H1 (cell line): Measurements from ENCODE around the gene GTF2IRD1. TPM values are rescaled to one million over a fixed set of nuclear protein-coding genes. Genes with fewer than 3 reads are reported as not detected.

Experiments used
- CTCF ChIA-PET: fragments of 300-600 bp; sonication (Branson Sonifier 250); formaldehyde crosslinking; loops from one replicate; lab custom pipeline; 2021; ENCODE audit not compliant: partially characterized antibody; lab: Charles Lee
- POLR2A ChIA-PET: fragments of 300-600 bp; sonication (Branson Sonifier 250); formaldehyde crosslinking; loops from one replicate; lab custom pipeline; 2021; ENCODE audit warnings: inconsistent platforms; ENCODE audit not compliant: partially characterized antibody; lab: Charles Lee
- DNase-seq, 2 experiments: peaks; one replicate each; pipeline versions ENCODE4 v3.0.0 to v3.0.0-alpha.2; 2010 to 2022; ENCODE audit warnings: low spot score in 2 of 2, low read depth in 1 of 2, mixed read lengths in 1 of 2
- FAIRE-seq: peaks from 2 replicates; lab custom pipeline; 2011; peaks lifted over from hg19 to GRCh38; lab: Jason Lieb, UNC
- H2AFZ ChIP-seq: 2 replicates; pipeline ENCODE4 v1.8.1; 2012; ENCODE audit warnings: low read length, inconsistent platforms
- H2AK5ac ChIP-seq: 2 replicates; pipeline ENCODE4 v1.6.1; 2013; ENCODE audit warnings: low read depth, low read length
- H2BK120ac ChIP-seq: replicated peaks from 2 replicates; pipeline ENCODE3; 2013; ENCODE audit warnings: low read depth, low read length, inconsistent platforms
- H2BK12ac ChIP-seq: 2 replicates; pipeline ENCODE4 v1.6.1; 2013; ENCODE audit warnings: low read depth, low read length
- H2BK15ac ChIP-seq: 2 replicates; pipeline ENCODE4 v1.6.1; 2013; ENCODE audit warnings: low read length
- H2BK20ac ChIP-seq: 2 replicates; pipeline ENCODE4 v1.6.1; 2013; ENCODE audit warnings: low read length
- H2BK5ac ChIP-seq: 2 replicates; pipeline ENCODE4 v1.6.1; 2013; ENCODE audit warnings: low read depth, low read length
- H3K14ac ChIP-seq: 2 replicates; pipeline ENCODE4 v1.6.1; 2013; ENCODE audit warnings: inconsistent platforms; ENCODE audit not compliant: insufficient read length
- H3K18ac ChIP-seq: 2 replicates; pipeline ENCODE4 v1.6.1; 2013; ENCODE audit warnings: low read length; ENCODE audit errors: extremely low read depth
- H3K23ac ChIP-seq: 2 replicates; pipeline ENCODE4 v1.6.1; 2013; ENCODE audit warnings: inconsistent platforms; ENCODE audit not compliant: insufficient read length
- H3K23me2 ChIP-seq: 2 replicates; pipeline ENCODE4 v1.6.1; 2013; ENCODE audit warnings: low read depth, low read length
- H3K27ac ChIP-seq: 2 replicates; pipeline ENCODE4 v1.6.1; 2011; ENCODE audit warnings: low read depth, low read length, inconsistent platforms
- H3K27me3 ChIP-seq, 4 experiments: replicated peaks in 1 of 4; 1 replicate in 1 of 4; 2 replicates in 3 of 4; pipeline versions ENCODE4 v1.6.1 to v1.8.1; 2011 to 2013; ENCODE audit warnings: low read length in 3 of 4, mild to moderate bottlenecking in 3 of 4, inconsistent platforms in 2 of 4, mixed read lengths in 2 of 4, moderate library complexity in 1 of 4; ENCODE audit not compliant: control insufficient read depth in 3 of 4, insufficient read depth in 3 of 4; ENCODE audit errors: extremely low read depth in 1 of 4
- H3K36me3 ChIP-seq, 4 experiments: 2 replicates each; pipeline versions ENCODE4 v1.6.1 to v1.8.1; 2011 to 2013; ENCODE audit warnings: mild to moderate bottlenecking in 4 of 4, low read length in 3 of 4, moderate library complexity in 2 of 4, control low read depth in 1 of 4, inconsistent platforms in 1 of 4; ENCODE audit not compliant: insufficient read depth in 4 of 4, control insufficient read depth in 2 of 4
- H3K4ac ChIP-seq: replicated peaks from 2 replicates; pipeline ENCODE3; 2013; ENCODE audit warnings: low read length, low read depth, mixed read lengths, inconsistent platforms; ENCODE audit not compliant: insufficient read length
- H3K4me1 ChIP-seq, 4 experiments: replicated peaks in 1 of 4; 1 replicate in 1 of 4; 2 replicates in 3 of 4; pipeline versions ENCODE4 v1.6.1 to v1.8.1; 2011 to 2013; ENCODE audit warnings: low read length in 3 of 4, inconsistent platforms in 2 of 4, mixed read lengths in 1 of 4; ENCODE audit not compliant: insufficient read depth in 4 of 4, control insufficient read depth in 3 of 4
- H3K4me2 ChIP-seq, 2 experiments: 2 replicates each; pipeline versions ENCODE4 v1.6.1 to v1.8.1; 2011 to 2013; ENCODE audit warnings: low read depth in 2 of 2, low read length in 2 of 2, control low read depth in 1 of 2, inconsistent platforms in 1 of 2, mild to moderate bottlenecking in 1 of 2; ENCODE audit not compliant: insufficient read depth in 1 of 2
- H3K4me3 ChIP-seq, 4 experiments: fragments of 200-600, 300-600 bp in 1 of 4; sonication (generic), shearing (Covaris generic), sonication (Bioruptor Twin) in 1 of 4; 2 replicates each; pipeline versions ENCODE4 v1.5.1 to v1.8.1; 2011 to 2016; ENCODE audit warnings: low read length in 4 of 4, low read depth in 3 of 4, control low read depth in 2 of 4, inconsistent platforms in 2 of 4, mild to moderate bottlenecking in 2 of 4, mixed read lengths in 1 of 4, moderate library complexity in 1 of 4; ENCODE audit not compliant: insufficient read depth in 2 of 4; ENCODE audit errors: extremely low read depth in 1 of 4
- H3K56ac ChIP-seq: replicated peaks from 2 replicates; pipeline ENCODE3; 2013; ENCODE audit warnings: low read depth, mild to moderate bottlenecking, mixed read lengths, low read length, inconsistent platforms; ENCODE audit not compliant: insufficient read length
- H3K79me1 ChIP-seq: 2 replicates; pipeline ENCODE4 v1.6.1; 2013; ENCODE audit warnings: low read depth, low read length, control low read depth
- H3K79me2 ChIP-seq, 2 experiments: 2 replicates each; pipeline versions ENCODE4 v1.6.1 to v1.8.1; 2012 to 2013; ENCODE audit warnings: low read length in 2 of 2, mild to moderate bottlenecking in 2 of 2, inconsistent platforms in 1 of 2; ENCODE audit not compliant: insufficient read depth in 2 of 2, control insufficient read depth in 1 of 2
- H3K9ac ChIP-seq, 4 experiments: replicated peaks in 1 of 4; 1 replicate in 1 of 4; 2 replicates in 3 of 4; pipeline versions ENCODE4 v1.6.1 to v1.8.1; 2011 to 2013; ENCODE audit warnings: low read depth in 3 of 4, low read length in 3 of 4, control low read depth in 2 of 4, mild to moderate bottlenecking in 2 of 4, moderate library complexity in 2 of 4, inconsistent platforms in 1 of 4; ENCODE audit errors: extremely low read depth in 1 of 4
- H3K9me3 ChIP-seq, 2 experiments: 2 replicates each; pipeline versions ENCODE4 v1.6.1 to v1.8.1; 2012 to 2013; ENCODE audit warnings: mild to moderate bottlenecking in 2 of 2, moderate library complexity in 2 of 2, control low read depth in 1 of 2, inconsistent platforms in 1 of 2, low read depth in 1 of 2, low read length in 1 of 2, mixed read lengths in 1 of 2; ENCODE audit not compliant: insufficient read depth in 2 of 2
- H4K20me1 ChIP-seq, 2 experiments: replicated peaks in 1 of 2; 2 replicates each; pipeline versions ENCODE3 to v1.8.1; 2011 to 2013; ENCODE audit warnings: inconsistent platforms in 2 of 2, low read length in 2 of 2, mild to moderate bottlenecking in 1 of 2; ENCODE audit not compliant: insufficient read depth in 2 of 2, control insufficient read depth in 1 of 2
- H4K5ac ChIP-seq: 2 replicates; pipeline ENCODE4 v1.6.1; 2013; ENCODE audit warnings: low read length, low read depth, mixed read lengths, inconsistent platforms; ENCODE audit not compliant: insufficient read length
- H4K8ac ChIP-seq: 2 replicates; pipeline ENCODE4 v1.8.0; 2013; ENCODE audit warnings: mild to moderate bottlenecking, moderate library complexity, low read length, inconsistent platforms; ENCODE audit not compliant: insufficient read depth; ENCODE audit errors: extremely low read depth
- H4K91ac ChIP-seq: replicated peaks from 2 replicates; pipeline ENCODE3; 2013; ENCODE audit warnings: low read length, mixed read lengths, inconsistent platforms; ENCODE audit not compliant: insufficient read length
- BCL11A ChIP-seq, 2 experiments: IDR thresholded peaks; one replicate each; pipeline ENCODE4 v1.6.1; 2011; ENCODE audit warnings: low read depth in 2 of 2, low read length in 2 of 2, mild to moderate bottlenecking in 2 of 2
- EGR1 ChIP-seq: IDR thresholded peaks from 2 replicates; pipeline ENCODE4 v1.6.1; 2011; ENCODE audit warnings: low read depth, low read length, borderline replicate concordance
- EP300 ChIP-seq, 2 experiments: IDR thresholded peaks; 1 replicate in 1 of 2; 2 replicates in 1 of 2; pipeline ENCODE4 v1.6.1; 2011 to 2012; ENCODE audit warnings: low read depth in 2 of 2, low read length in 2 of 2, mild to moderate bottlenecking in 2 of 2, borderline replicate concordance in 1 of 2, inconsistent platforms in 1 of 2, moderate library complexity in 1 of 2
- GABPA ChIP-seq: IDR thresholded peaks from 2 replicates; pipeline ENCODE4 v1.6.1; 2011; ENCODE audit warnings: mild to moderate bottlenecking, low read length, moderate library complexity, borderline replicate concordance; ENCODE audit not compliant: insufficient read depth
- GTF2F1 ChIP-seq: IDR thresholded peaks from 2 replicates; pipeline ENCODE4 v1.6.1; 2012; ENCODE audit warnings: low read depth, low read length, improper control_type of control experiment, borderline replicate concordance
- KDM1A ChIP-seq: fragments of 200-600, 300-600 bp; sonication (generic); IDR thresholded peaks from 2 replicates; pipeline ENCODE4 v1.7.1; 2016; ENCODE audit warnings: mild to moderate bottlenecking, low read length, borderline replicate concordance
- POLR2A ChIP-seq, 2 experiments: IDR thresholded peaks; 1 replicate in 1 of 2; 2 replicates in 1 of 2; pipeline ENCODE4 v1.6.1; 2011; ENCODE audit warnings: low read depth in 2 of 2, low read length in 2 of 2, mild to moderate bottlenecking in 2 of 2; ENCODE audit errors: control extremely low read depth in 1 of 2
- POLR2AphosphoS5 ChIP-seq: IDR thresholded peaks from 2 replicates; pipeline ENCODE4 v1.6.1; 2011; ENCODE audit warnings: low read depth, low read length
- RFX5 ChIP-seq: IDR thresholded peaks from 2 replicates; pipeline ENCODE4 v1.6.1; 2011; ENCODE audit warnings: low read depth, low read length, improper control_type of control experiment, borderline replicate concordance
- SIRT6 ChIP-seq: IDR thresholded peaks from one replicate; pipeline ENCODE4 v1.7.1; 2012; ENCODE audit warnings: low read length, inconsistent platforms
- SP2 ChIP-seq: IDR thresholded peaks from 2 replicates; pipeline ENCODE4 v1.6.1; 2012; ENCODE audit warnings: mild to moderate bottlenecking, low read length, inconsistent platforms
- TCF12 ChIP-seq: IDR thresholded peaks from 2 replicates; pipeline ENCODE4 v1.6.1; 2011; ENCODE audit warnings: low read depth, mild to moderate bottlenecking, low read length
- YY1 ChIP-seq: IDR thresholded peaks from 2 replicates; pipeline ENCODE4 v1.6.1; 2011; ENCODE audit warnings: low read depth, mild to moderate bottlenecking, low read length
- WGBS, 2 experiments: shearing (Covaris generic) in 1 of 2; methylation state at CpG; one replicate each; pipeline versions ENCODE4 v1.1.6 to v1.1.7; 2013 to 2015; ENCODE audit warnings: low lambda C conversion rate in 2 of 2, mixed read lengths in 2 of 2, inconsistent platforms in 1 of 2, low coverage in 1 of 2, missing lambda C conversion rate in 1 of 2; ENCODE audit not compliant: insufficient replicate concordance in 2 of 2, insufficient coverage in 1 of 2, insufficient read length in 1 of 2; ENCODE audit errors: extremely low coverage in 1 of 2, missing lambda C conversion rate in 1 of 2; 5-methylcytosine and 5-hydroxymethylcytosine counted together
- polyA plus RNA-seq, 7 experiments: library from polyadenylated mRNA; depleted of rRNA in 3 of 7; stranded (reverse) in 5 of 7; unstranded in 2 of 7; fragments of >200 nt in 5 of 7; fragments of 200-250 nt in 2 of 7; gene quantifications; 1 replicate in 5 of 7; 2 replicates in 1 of 7; 4 replicates in 1 of 7; pipeline versions ENCODE4 v1.2.1 to v1.2.3, GENCODE V29; 2011 to 2013; ENCODE audit warnings: missing spikeins in 2 of 7, mixed read lengths in 2 of 7
- total RNA-seq: library from RNA; stranded (reverse); fragmentation: NEBNext Ultra II Directional; extraction: Animal tissue kit (Norgen Biotek cat#: 25700); gene quantifications from 2 replicates; pipeline ENCODE4 v1.2.1, GENCODE V29; 2021

The GTF2IRD1 gene
- total and polyA plus RNA-seq, 2 of the 8 experiments (the other 6 are each of a cell fraction or from before 2014, with no cell fraction given), result 27.4 to 45.4 TPM

- FAIRE-seq, result no peak
- TF ChIP-seq EGR1 (no peak), POLR2A (IDR thresholded peaks at IDR 0.05; ENCODE audit: control extremely low read depth in 1 of 2, low read depth in 2 of 2, low read length in 2 of 2) (no peak), BCL11A (IDR thresholded peaks at IDR 0.05; ENCODE audit: low read depth in 2 of 2, low read length in 2 of 2) (no peak), SP2 (no peak), GABPA (no peak), TCF12 (no peak), GTF2F1 (no peak), POLR2AphosphoS5 (no peak), EP300 (IDR thresholded peaks at IDR 0.05; ENCODE audit: borderline replicate concordance in 1 of 2, low read depth in 2 of 2, low read length in 2 of 2) (no peak), KDM1A (no peak), YY1 (no peak), SIRT6 (no peak), RFX5 (no peak)
Observed at GRCh38 chr7:74418538-74418937, 35.2 kb upstream of the GTF2IRD1 start.

More at GRCh38 chr7:74418538-74418937, 35.2 kb upstream of the GTF2IRD1 start:
- no peak overlapping the region for H3K27ac ChIP-seq
- H3K18ac ChIP-seq, result no peak overlapping the region
- H2BK20ac ChIP-seq, result no peak overlapping the region
- H2BK15ac ChIP-seq, result peak overlapping the region; percentile 50; the same call in 1 of the 2 replicates
- no peaks in the 10 kb centered on the region for H3K27me3 ChIP-seq
- no peak overlapping the region for H3K56ac ChIP-seq
- no peaks in the 10 kb centered on the region for H3K79me1 ChIP-seq
- no peak overlapping the region for H2BK5ac ChIP-seq
- no peak overlapping the region for H4K5ac ChIP-seq
- no peaks in the 10 kb centered on the region for H3K36me3 ChIP-seq
- no peak overlapping the region for H3K14ac ChIP-seq
- ChIA-PET POLR2A (interaction anchor here (1.5 to 2.0 kb wide), 2 partner anchors 13 to 148 kb away, joined by 4 to 8 read pairs; no protein-coding TSS in a partner anchor), CTCF (interaction anchor here (0.7 to 6.8 kb wide), 29 partner anchors 8 to 291 kb away, joined by 3 to 66 read pairs (median 7); no protein-coding TSS in a partner anchor)
- no peak overlapping the region for H3K4me3 ChIP-seq
- no peak overlapping the region for H2BK120ac ChIP-seq
- no peak overlapping the region for H3K4me2 ChIP-seq
- H2BK12ac ChIP-seq, result peak overlapping the region; percentile 12; the same call in 1 of the 2 replicates
- H3K4me1 ChIP-seq, result no peaks in the 10 kb centered on the region; a peak in 1 of 7 replicates
- no peaks in the 10 kb centered on the region for H3K9me3 ChIP-seq
- no peak overlapping the region for H3K23ac ChIP-seq
- H3K79me2 ChIP-seq, result no peaks in the 10 kb centered on the region
- H4K91ac ChIP-seq, result peak overlapping the region; percentile 12
- no peaks in the 10 kb centered on the region for H4K20me1 ChIP-seq
- H3K4ac ChIP-seq, result peak overlapping the region; percentile 91
- 82 to 100% methylated on average over 2 to 10 of the region's 10 CpGs for WGBS, 2 experiments
- DNase-seq, result no peak
- no peak overlapping the region for H2AFZ ChIP-seq
- H4K8ac ChIP-seq, result no peak overlapping the region
- 0 out of 2 replicates have a peak overlapping the region, but pooled peaks have one; percentile 58 for H2AK5ac ChIP-seq
- no peak overlapping the region for H3K9ac ChIP-seq
- H3K23me2 ChIP-seq, result no peaks in the 10 kb centered on the region
